Transverse colon (tissue), 3 donors: ENCODE results near the gene TMEM164.

Experiments used
- CTCF ChIP-seq, 5 experiments: fragments of 200-600 bp in 3 of 5; fragments of 450-650 bp in 2 of 5; sonication (generic) in 3 of 5; IDR thresholded peaks; 1 replicate in 2 of 5; 2 replicates in 3 of 5; pipeline ENCODE4 v1.5.1; 2016 to 2017; ENCODE audit warnings: antibody characterized with exemption in 5 of 5, inconsistent platforms in 3 of 5, mild to moderate bottlenecking in 2 of 5, moderate library complexity in 1 of 5
- POLR2A ChIP-seq: fragments of 450-650 bp; IDR thresholded peaks from one replicate; pipeline ENCODE4 v1.6.1; 2016; ENCODE audit warnings: antibody characterized with exemption, mild to moderate bottlenecking, moderate library complexity

GRCh38 chrX:110159865-110160264 lies 157.0 kb downstream of the TMEM164 start:
- TF ChIP-seq CTCF (IDR thresholded peaks at IDR 0.05) (no peak), POLR2A (no peak)
